HG02588 (cell line): ENCODE results near the gene F8A3.
A peak's percentile ranks its signal among the peaks of the same experiment; 100 is the strongest.
"Not testable (repeated sequence)": the region's sequence is repeated elsewhere in the genome, so short reads cannot be mapped to it uniquely, and the experiment has no call there.

Experiments used
- ATAC-seq: cut with Tn5 transposase; IDR thresholded peaks from one replicate; pipeline ENCODE4 v1.9.1; 2021; ENCODE audit warnings: mild to moderate bottlenecking, moderate library complexity; ENCODE audit not compliant: unreplicated experiment

F8A3 gene

DNA sequence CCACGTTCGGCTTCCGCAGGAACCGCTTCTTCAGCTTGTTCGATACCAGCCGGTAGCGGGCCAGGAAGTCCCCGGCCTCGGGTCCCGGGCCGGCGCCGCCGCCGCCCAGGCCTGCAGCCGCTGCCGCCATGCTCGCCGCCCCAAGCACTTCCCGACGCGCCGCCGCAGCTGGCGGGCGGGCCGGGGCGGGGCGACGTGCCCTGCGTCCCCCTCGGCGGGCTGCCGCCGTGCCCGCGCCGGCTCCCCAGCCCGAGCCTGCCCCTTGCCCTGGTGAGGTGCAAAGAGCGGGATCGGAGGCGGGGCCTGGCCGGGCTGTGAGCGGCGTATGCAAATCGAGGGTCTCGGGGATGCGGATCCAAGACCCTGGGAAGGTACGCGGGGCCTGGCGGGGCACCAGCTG, at the start of gene F8A3:
TSS of gene F8A3 (minus strand) at position 150 of the 400 bp plus-strand sequence. CDS start at position 130, 20 bp downstream.
- peak; percentile 83 for ATAC-seq

DNA sequence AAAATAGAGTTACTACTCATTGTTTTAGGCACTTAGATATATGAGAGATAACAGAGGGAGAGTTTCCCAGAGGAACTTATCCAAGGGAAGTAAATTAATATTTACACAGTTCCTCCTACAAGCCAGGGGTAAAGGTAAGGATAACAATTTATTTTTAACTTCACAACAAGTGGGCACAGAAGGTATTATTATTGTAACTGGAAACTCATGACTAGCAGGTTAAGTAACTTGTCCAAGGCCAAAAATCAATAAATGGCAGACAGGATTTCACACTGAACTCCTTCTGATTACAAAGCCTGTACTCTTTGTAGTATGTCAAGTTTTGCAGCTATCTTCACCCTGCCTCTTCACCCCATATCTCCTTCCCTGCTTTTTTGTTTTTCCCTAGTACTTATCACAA, 46.9 kb upstream of the F8A3 start:
- no peak for ATAC-seq

DNA sequence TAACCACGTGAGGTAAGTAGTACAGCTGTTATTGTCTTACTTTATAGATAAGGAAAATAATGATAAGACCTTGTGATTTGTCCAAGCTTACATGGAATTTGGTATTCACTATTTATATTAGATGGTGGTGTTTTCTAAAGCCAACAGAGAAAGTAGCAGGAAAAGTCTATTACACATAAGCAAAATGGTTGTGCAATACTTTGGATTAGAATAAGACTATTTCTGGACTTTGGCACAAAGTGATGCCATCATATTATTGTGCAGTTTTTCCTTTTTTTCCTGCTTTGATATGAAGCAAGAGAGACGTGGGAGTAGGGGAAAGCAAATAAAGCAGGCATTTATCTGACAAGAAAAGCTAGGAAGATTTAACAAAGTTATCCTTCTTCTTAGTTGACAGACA, 36.7 kb upstream of the F8A3 start:
- not testable (repeated sequence) for ATAC-seq

DNA sequence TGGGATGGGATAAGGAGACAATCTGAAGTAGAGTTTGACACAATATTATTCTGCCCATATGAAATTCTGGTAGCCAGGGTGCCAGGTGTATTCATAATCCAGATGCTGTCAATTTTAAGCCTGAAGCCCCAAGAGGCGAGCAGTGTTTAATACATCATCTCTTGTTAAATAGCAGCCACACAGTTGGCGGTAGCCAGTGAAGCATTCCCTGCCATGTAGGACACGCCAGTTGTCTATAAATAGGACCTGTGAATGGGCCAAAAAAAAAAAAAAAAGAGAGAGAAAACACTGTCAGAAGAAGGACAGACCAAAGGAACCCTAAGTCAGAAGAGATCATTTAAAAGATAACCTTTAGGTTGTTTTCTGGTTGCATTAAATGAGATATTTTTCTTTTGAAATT, 33.0 kb upstream of the F8A3 start:
- ATAC-seq = not testable (repeated sequence)

DNA sequence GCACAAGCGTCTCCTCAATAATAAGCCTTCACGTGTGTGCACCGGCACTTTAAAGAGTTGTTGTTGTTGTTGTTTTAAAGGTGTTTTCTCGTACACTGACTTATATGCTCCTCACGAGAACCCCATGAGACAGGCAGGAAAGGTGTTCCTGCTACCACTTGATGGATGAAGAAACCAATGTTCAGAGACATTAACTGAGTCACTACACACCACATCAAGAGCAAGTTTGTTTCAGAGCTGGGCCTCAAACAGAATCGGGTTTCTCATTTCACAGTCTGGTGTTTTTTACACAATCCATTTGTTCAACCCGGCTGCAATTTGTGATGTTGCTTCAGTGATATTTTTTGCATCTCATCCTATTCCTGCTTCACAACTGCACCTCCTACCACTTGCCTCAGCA, 18.7 kb upstream of the F8A3 start:
- not testable (repeated sequence) for ATAC-seq

DNA sequence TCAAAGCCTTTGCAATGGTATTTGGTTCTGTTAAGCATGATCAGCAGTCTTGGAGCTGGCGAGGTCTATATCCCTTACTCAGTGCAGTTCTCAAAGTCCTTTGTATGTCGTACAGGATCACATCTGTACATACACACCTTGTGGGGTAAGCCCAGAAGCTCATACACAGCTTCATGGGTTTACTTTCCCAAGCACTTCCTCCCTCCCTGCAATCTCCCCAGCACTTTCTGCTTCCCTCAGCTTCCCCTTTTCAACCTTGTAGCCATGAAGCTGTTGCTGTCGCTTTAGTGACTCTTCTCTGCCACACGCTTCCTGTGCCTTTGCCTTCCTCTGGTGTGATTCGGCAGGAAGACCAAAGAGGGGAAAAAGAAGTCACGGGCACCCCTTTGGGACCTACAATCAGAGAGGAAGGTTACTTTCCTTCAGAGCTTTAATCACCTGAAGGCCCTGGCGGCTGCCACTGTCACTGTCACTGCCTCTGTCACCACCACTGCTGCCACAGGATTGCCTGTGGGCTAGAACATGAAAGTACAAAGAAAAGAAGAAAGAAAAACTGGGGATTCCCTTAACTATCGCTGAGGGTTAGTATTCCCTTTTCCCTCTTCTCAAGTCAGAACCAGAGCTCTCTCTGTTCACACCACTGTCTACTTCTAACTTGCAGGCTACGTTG, 8.0 kb upstream of the F8A3 start:
- not testable (repeated sequence) for ATAC-seq

DNA sequence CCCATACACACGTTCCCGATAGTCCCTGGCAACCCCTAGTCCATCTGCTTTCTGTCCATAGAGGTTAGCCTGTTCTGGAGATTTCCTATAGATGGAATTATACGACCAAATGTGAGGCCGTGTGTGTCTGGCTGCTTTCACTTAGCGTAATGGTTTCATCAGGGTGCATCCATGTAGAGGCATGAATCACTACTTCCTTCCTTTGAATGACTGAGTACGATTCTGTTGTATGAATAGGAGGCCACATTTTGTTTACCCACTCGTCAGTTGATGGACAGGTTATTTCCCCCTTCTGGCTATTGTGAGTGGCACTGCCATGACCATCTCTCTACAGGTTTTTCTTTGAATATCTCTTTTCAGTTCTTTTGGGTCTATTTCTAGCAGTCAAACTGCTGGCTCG, 2.1 kb upstream of the F8A3 start:
- ATAC-seq = not testable (repeated sequence)

DNA sequence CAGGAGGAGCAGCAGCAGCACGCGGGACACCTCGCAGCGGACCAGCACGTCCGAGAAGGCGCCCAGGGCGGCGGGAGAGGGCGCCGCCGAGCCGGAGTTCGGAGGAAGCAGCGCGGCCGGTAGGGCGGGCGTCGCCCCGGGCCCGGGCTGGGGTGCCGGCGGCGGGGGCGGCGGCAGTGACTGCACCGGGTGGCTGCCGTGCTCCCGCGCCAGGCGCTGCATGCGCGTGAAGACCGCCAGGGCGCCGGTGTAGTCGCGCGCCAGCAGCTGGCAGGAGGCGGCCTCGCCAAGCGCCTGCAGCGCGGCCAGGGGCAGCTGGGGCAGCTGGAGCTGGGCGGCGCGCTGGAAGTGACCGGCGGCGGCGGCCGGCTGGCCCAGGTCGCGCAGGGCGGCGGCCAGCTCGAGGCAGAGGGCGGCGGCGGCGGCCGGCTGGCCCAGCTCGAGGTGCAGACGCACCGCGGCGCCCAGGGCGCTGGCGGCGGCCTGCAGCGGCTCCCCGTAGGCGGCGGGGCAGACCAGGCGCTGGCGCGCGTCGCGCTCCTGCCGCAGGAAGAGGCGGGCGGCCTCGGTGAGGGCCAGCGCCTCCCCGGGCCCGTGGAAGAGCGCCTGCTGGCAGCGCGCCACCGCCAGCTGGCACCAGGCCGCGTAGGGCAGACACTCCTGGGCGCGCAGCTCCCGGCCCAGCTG, 516 bp downstream of the F8A3 start:
- peak; percentile 57 for ATAC-seq

DNA sequence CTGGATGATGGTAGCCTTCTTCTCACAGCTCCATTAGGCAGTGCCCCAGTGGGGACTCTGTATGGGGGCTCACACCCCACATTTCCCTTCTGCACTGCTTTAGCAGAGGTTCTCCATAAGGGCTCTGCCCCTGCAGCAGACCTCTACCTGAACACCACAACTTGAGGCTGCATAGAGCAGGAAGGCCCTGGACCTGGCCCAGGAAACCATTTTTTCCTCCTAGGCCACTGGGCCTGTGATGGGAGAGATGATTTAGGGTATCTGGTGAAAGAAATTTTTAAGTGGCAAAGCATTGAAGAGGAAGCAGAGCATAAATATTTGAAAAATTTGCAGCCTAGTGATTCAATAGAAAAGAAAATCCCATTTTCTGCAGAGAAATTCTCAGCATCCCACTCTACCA, 17.3 kb downstream of the F8A3 start:
- no peak for ATAC-seq

DNA sequence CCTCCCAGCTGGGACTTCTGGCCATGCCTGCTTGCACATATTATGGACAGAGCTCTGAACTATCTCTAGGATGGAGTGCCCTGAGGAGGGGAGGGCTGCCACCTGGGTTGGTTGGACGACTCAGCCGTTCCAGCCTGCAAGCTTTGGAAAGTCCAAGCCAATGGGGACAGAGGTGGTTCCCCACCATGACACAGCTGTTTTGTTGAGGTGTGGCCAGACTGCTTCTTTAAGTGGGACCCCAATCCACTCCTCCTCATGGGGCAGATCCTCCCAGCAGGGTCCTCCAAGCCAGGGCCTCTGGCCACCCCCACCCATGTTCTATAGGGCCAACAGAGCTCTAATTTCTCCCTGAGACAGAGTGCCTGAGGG, 22.7 kb downstream of the F8A3 start:
- ATAC-seq = no peak

DNA sequence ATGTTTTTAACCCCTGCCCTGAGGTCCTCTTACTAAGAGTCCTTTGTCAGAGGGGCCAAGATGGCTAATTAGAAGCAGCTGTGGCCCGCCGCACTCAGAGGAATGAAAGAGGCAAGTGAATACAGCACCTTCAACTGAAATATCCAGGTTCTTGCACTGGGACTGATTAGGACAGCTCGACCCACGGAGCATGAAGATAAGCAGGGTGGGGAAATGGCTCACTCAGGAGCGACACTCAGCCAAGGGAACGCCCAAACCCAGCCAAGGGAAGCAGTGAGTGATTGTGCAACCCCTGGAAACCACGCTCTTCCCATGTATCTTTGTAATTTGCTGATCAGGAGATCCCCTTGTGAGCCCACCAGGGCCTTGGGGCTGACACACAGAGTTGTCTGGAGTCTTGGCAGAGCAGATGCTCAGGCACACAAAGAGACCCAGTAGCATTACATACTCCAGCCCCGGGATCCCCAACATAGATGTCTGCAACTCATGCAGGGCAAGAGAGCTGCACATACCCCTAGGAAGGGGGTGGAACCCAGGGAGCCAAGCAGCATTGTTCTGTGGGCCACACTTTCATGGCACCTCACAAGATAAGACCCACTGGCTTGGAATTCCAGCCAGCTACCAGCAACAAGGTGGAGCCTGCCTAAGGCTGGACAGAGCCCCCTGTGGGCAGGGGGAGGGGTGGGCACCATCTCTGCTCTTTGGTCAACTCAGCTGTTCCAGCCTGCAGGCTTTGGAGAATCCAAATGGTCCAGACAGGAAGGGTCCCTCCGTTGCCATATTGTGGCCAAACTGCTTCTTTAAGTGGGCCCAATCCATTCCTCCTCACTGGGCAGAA, 23.3 kb downstream of the F8A3 start:
- ATAC-seq = no peak

DNA sequence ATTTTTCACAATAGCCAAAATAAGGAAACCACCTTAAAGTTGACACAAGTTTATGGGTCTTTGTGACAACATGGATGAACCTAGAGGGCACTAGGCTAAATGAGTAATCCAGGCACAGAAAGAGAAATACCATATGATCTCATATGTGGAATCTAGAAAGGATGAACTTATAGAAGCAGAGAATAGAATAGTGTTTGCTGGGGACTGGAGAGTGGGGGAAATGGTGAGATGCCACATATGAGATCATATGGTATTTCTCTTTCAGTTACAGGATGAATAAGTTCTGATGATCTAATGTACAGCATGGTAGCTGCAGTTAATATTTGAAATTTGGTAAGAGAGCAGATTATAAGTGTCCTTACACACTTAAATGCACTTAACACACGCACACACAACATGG, 40.7 kb downstream of the F8A3 start:
- ATAC-seq = no peak
